CD4-positive, alpha-beta memory T cell (primary cell): ENCODE measurements around the gene MXRA7. TPM values are rescaled to one million over a fixed set of nuclear protein-coding genes. Genes with fewer than 3 reads are reported as not detected.

ENCODE experiments used
- CTCF ChIA-PET: fragments of 350-600 bp; sonication (Branson Sonifier 250); formaldehyde crosslinking; loops from one replicate; lab custom pipeline; 2021; ENCODE audit warnings: inconsistent platforms; ENCODE audit not compliant: partially characterized antibody; lab: Charles Lee
- POLR2A ChIA-PET: fragments of 350-600 bp; sonication (Branson Sonifier 250); formaldehyde crosslinking; loops from one replicate; lab custom pipeline; 2021; ENCODE audit not compliant: partially characterized antibody; lab: Charles Lee
- DNase-seq, 5 donors: peaks; one replicate each; pipeline versions ENCODE4 v3.0.0 to v3.0.0-alpha.2; 2020 to 2022; ENCODE audit warnings: mixed read lengths in 1 of 5
- H3K27ac ChIP-seq: one replicate; pipeline ENCODE4 v1.7.0; 2013; ENCODE audit warnings: low read depth, low read length
- H3K27me3 ChIP-seq: 2 replicates; pipeline ENCODE4 v1.7.0; 2013; ENCODE audit warnings: mild to moderate bottlenecking, low read length, moderate library complexity; ENCODE audit not compliant: insufficient read depth
- H3K36me3 ChIP-seq: 2 replicates; pipeline ENCODE4 v1.7.0; 2013; ENCODE audit warnings: mild to moderate bottlenecking, low read length, moderate library complexity; ENCODE audit not compliant: insufficient read depth
- H3K4me1 ChIP-seq: 2 replicates; pipeline ENCODE4 v1.7.0; 2013; ENCODE audit warnings: mild to moderate bottlenecking, low read length, moderate library complexity; ENCODE audit not compliant: insufficient read depth
- H3K4me3 ChIP-seq, 2 donors: one replicate each; pipeline ENCODE4 v1.7.0; 2013; ENCODE audit warnings: low read length in 2 of 2, mild to moderate bottlenecking in 1 of 2
- H3K9me3 ChIP-seq, 2 donors: one replicate each; pipeline ENCODE4 v1.7.0; 2013; ENCODE audit warnings: low read length in 2 of 2, control low read depth in 1 of 2; ENCODE audit not compliant: control insufficient read depth in 1 of 2
- H3K27ac Mint-ChIP-seq, 7 donors: one replicate each; pipeline ENCODE4 v1.8.0; 2020 to 2021; ENCODE audit warnings: mixed read lengths in 7 of 7, mild to moderate bottlenecking in 6 of 7, inconsistent platforms in 3 of 7, moderate library complexity in 3 of 7
- H3K27me3 Mint-ChIP-seq, 2 donors: one replicate each; pipeline ENCODE4 v1.8.0; 2020 to 2021; ENCODE audit warnings: mixed read lengths in 2 of 2
- H3K36me3 Mint-ChIP-seq, 2 donors: one replicate each; pipeline ENCODE4 v1.8.0; 2020 to 2021; ENCODE audit warnings: mixed read lengths in 2 of 2, inconsistent platforms in 1 of 2, mild to moderate bottlenecking in 1 of 2
- H3K4me1 Mint-ChIP-seq, 4 donors: one replicate each; pipeline ENCODE4 v1.8.0; 2020 to 2021; ENCODE audit warnings: mixed read lengths in 4 of 4, mild to moderate bottlenecking in 1 of 4
- H3K4me3 Mint-ChIP-seq, 8 donors: one replicate each; pipeline ENCODE4 v1.8.0; 2020 to 2021; ENCODE audit warnings: mixed read lengths in 8 of 8, mild to moderate bottlenecking in 7 of 8, moderate library complexity in 6 of 8, inconsistent platforms in 3 of 8
- H3K9me3 Mint-ChIP-seq, 8 donors: one replicate each; pipeline ENCODE4 v1.8.0; 2020 to 2021; ENCODE audit warnings: mixed read lengths in 8 of 8, mild to moderate bottlenecking in 5 of 8, inconsistent platforms in 3 of 8, moderate library complexity in 1 of 8
- intact Hi-C: fragments of 100-400 bp; cut with micrococcal nuclease; formaldehyde crosslinking; loops from one replicate; pipeline ENCODE4 v1.15.1; 2023
- polyA plus RNA-seq, 2 donors: library from polyadenylated mRNA; unstranded; fragments of 300-500 nt; fragmentation: Illumina TruSeq; gene quantifications; one replicate each; pipeline ENCODE4 v1.2.3, GENCODE V29; 2021
- total RNA-seq, 2 experiments: library from RNA; stranded (reverse); gene quantifications; one replicate each; pipeline ENCODE4 v1.2.3, GENCODE V29; 2021

The MXRA7 gene
- total and polyA plus RNA-seq, 4 experiments from 2014 or later: 5.3 to 15.0 (median 7.7) TPM

DNA sequence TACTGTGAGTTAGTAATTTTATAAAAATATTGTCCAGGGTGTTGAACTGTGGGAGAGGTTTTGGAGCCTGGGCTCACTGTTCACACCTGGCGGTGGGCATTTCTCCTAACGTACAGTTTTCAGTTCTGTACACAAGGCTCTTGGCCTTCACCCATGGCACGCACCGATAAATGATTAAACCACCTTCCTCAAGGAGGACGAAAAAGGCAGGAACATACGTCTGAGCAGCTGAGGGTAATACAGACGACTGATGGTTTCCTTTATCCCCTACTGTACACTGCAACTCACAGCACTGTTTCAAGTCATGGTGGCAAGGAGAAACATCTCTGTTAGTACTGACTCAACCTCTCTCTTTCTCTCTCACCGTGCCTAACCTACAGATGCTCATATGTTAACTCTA lies 65.8 kb downstream of the MXRA7 start:
- H3K27ac ChIP-seq: no peak overlapping the region
- H3K9me3 ChIP-seq: no peaks in the 10 kb centered on the region
- H3K4me1 Mint-ChIP-seq: peaks cover 13 to 37% (median 29%) of the 10 kb centered on the region in 4 donors
- ChIA-PET POLR2A (interaction anchor here (1.1 to 2.2 kb wide), 3 partner anchors 15 to 87 kb away, joined by 3 to 12 read pairs (median 10); no protein-coding TSS in a partner anchor), CTCF (interaction anchor here (3.4 to 4.1 kb wide), 2 partner anchors 21 to 37 kb away, joined by 18 to 19 read pairs; no protein-coding TSS in a partner anchor)
- no peaks in the 10 kb centered on the region for H3K36me3 Mint-ChIP-seq
- no peaks in the 10 kb centered on the region for H3K36me3 ChIP-seq
- peak overlapping the region in 2 of 8 donors; percentile 30 to 44 for H3K4me3 Mint-ChIP-seq
- peaks cover 0 to 2% of the 10 kb centered on the region in 2 donors for H3K27me3 Mint-ChIP-seq
- peaks cover 0 to 17% (median 7%) of the 10 kb centered on the region in 8 donors for H3K9me3 Mint-ChIP-seq
- no peaks in the 10 kb centered on the region for H3K27me3 ChIP-seq
- no peak overlapping the region for H3K4me3 ChIP-seq
- intact Hi-C loops: loop anchor here (5.0 kb wide), 1 partner anchor 37 kb away; no protein-coding TSS in a partner anchor
- no peak for DNase-seq
- H3K27ac Mint-ChIP-seq: peak overlapping the region in 3 of 7 donors; percentile 73 to 88 (median 76)
- peaks cover 38% of the 10 kb centered on the region for H3K4me1 ChIP-seq

DNA sequence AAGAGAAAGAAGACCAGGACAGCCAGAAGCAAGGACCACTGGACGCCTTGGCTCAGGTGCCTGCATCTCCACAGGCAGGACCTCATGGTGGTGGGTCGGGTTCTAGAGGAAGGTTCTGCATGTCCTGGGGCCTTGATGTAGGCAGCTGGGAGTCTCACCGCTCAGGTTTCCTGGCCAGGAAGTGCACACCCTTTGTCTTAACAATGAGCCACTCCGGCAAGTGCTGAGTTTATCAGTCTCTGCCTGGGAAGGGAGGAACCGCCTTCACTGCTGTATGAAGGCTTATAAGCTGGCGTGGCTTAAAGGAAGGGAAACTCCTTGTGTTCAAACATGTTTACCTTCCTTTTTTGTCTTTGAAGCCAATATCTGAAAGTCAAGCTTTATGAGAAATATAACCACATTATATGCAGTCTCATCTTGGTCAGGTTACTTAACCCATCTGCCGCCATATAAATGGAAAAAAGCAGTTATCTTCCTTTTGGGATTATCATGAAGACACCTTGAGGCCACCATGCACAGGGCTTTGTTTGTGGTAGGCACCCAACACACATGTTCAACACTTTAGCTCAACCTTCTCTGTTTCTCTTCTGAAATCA lies 67.1 kb downstream of the MXRA7 start, which contains the start of gene ST6GALNAC1:
ST6GALNAC1 (minus strand) TSS at position 205 of the 596 bp plus-strand sequence; CDS start at position 86, 119 bp downstream.
- Histone ChIP-seq H3K4me3 (peak within 1 kb of the TSS; percentile 36 to 59), H3K27ac (peak within 1 kb of the TSS; percentile 33), H3K4me1 (peaks cover 36% of the 10 kb centered on the region), H3K36me3 (no peaks in the 10 kb centered on the region), H3K9me3 (no peaks in the 10 kb centered on the region), H3K27me3 (no peaks in the 10 kb centered on the region)
- ChIA-PET POLR2A (interaction anchor here (0.8 to 4.8 kb wide), 12 partner anchors 9 to 128 kb away, joined by 3 to 40 read pairs (median 3); no protein-coding TSS in a partner anchor), CTCF (interaction anchor here (0.9 to 4.1 kb wide), 3 partner anchors 20 to 38 kb away, joined by 4 to 19 read pairs (median 18); no protein-coding TSS in a partner anchor)
- Mint-ChIP-seq H3K36me3 (peaks cover 0 to 5% of the 10 kb centered on the region in 2 donors), H3K4me1 (peaks cover 16 to 37% (median 34%) of the 10 kb centered on the region in 4 donors), H3K9me3 (peaks cover 0 to 17% (median 7%) of the 10 kb centered on the region in 8 donors), H3K4me3 (peak within 1 kb of the TSS; percentile 81 to 96 (median 88)), H3K27ac (peak within 1 kb of the TSS; percentile 67 to 91 (median 84)), H3K27me3 (no peaks in the 10 kb centered on the region)
- DNase-seq: peak; percentile 28 to 66 (median 55)
- intact Hi-C loops: loop anchor here (5.0 kb wide), 1 partner anchor 39 kb away; no protein-coding TSS in a partner anchor

DNA sequence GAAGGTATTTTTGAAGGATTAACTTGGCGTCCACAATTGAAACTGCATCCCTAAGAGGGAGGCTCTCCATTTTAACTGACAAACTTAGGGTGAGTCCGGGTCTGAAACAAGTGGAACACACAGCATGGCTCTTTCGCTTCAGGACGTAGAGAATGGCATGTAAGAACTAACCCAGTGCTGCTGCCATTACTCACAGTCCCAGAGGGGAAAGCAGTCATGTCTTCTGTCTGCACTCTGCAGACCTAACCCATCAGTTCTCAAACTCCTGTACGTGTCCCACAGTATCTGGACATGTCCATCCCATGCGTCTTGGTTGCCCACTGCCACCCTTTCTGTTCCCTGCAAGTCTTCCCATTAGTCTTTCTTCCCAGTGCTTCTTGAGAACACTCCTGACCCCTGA lies 67.8 kb downstream of the MXRA7 start:
- Mint-ChIP-seq H3K36me3 (peaks cover 0 to 5% of the 10 kb centered on the region in 2 donors), H3K27ac (peak overlapping the region; percentile 25 to 91 (median 84)), H3K4me3 (peak overlapping the region; percentile 81 to 96 (median 88)), H3K9me3 (peaks cover 0 to 17% (median 7%) of the 10 kb centered on the region in 8 donors), H3K27me3 (no peaks in the 10 kb centered on the region), H3K4me1 (peaks cover 16 to 38% (median 34%) of the 10 kb centered on the region in 4 donors)
- POLR2A ChIA-PET: interaction anchor here (1.0 to 4.8 kb wide), 8 partner anchors 8 to 119 kb away, joined by 3 to 40 read pairs (median 8); no protein-coding TSS in a partner anchor
- Histone ChIP-seq H3K27me3 (no peaks in the 10 kb centered on the region), H3K9me3 (no peaks in the 10 kb centered on the region), H3K36me3 (no peaks in the 10 kb centered on the region), H3K4me3 (peak overlapping the region; percentile 36 to 59), H3K4me1 (peaks cover 35% of the 10 kb centered on the region), H3K27ac (peak overlapping the region; percentile 33)
- CTCF ChIA-PET: interaction anchor here (2.1 to 4.1 kb wide), 3 partner anchors 19 to 39 kb away, joined by 6 to 19 read pairs (median 18); no protein-coding TSS in a partner anchor
- peak in 1 of 5 donors; percentile 23 for DNase-seq
- intact Hi-C loops: loop anchor here (5.0 kb wide), 1 partner anchor 39 kb away; no protein-coding TSS in a partner anchor

DNA sequence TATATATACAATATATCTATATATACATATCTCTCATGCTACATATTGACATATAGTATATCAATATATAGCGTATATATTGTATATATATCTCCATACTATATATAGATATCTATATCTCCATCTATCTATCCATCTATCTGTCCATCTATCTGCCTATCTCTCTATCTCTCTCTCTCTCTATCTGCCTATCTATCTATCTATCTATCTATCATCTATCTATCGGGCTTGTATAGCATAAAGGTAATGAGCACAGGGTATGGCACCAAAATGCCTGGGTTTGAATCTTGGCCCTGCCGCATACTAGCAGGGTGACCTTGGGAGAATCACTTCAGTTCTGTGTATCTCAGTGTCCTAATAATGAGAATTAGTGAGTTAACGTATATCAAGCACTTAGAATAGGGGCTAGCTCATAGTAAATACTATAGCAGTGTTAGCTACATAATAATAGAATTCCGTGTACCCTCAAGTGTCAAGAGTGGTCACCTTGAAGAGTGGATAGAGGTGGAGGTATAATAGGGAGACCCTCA lies 68.7 kb downstream of the MXRA7 start:
- H3K9me3 ChIP-seq: no peaks in the 10 kb centered on the region
- Mint-ChIP-seq H3K9me3 (peaks cover 0 to 12% (median 7%) of the 10 kb centered on the region in 8 donors), H3K4me3 (peak overlapping the region; percentile 81 to 96 (median 88)), H3K36me3 (peaks cover 0 to 9% of the 10 kb centered on the region in 2 donors), H3K4me1 (peaks cover 16 to 39% (median 34%) of the 10 kb centered on the region in 4 donors), H3K27me3 (no peaks in the 10 kb centered on the region), H3K27ac (peak overlapping the region in 5 of 7 donors; percentile 5 to 91 (median 67))
- H3K36me3 ChIP-seq: no peaks in the 10 kb centered on the region
- no peak for DNase-seq
- no peak overlapping the region for H3K27ac ChIP-seq
- intact Hi-C loops: loop anchor here (5.0 kb wide), 1 partner anchor 40 kb away; no protein-coding TSS in a partner anchor
- POLR2A ChIA-PET: interaction anchor here (0.5 to 4.8 kb wide), 4 partner anchors 8 to 39 kb away, joined by 3 to 40 read pairs (median 4); no protein-coding TSS in a partner anchor
- peaks cover 35% of the 10 kb centered on the region for H3K4me1 ChIP-seq
- H3K4me3 ChIP-seq: peak overlapping the region in 1 of 2 donors; percentile 23
- H3K27me3 ChIP-seq: no peaks in the 10 kb centered on the region
- CTCF ChIA-PET: interaction anchor here (0.9 to 6.0 kb wide), 3 partner anchors 18 to 33 kb away, joined by 3 to 40 read pairs (median 6); no protein-coding TSS in a partner anchor

DNA sequence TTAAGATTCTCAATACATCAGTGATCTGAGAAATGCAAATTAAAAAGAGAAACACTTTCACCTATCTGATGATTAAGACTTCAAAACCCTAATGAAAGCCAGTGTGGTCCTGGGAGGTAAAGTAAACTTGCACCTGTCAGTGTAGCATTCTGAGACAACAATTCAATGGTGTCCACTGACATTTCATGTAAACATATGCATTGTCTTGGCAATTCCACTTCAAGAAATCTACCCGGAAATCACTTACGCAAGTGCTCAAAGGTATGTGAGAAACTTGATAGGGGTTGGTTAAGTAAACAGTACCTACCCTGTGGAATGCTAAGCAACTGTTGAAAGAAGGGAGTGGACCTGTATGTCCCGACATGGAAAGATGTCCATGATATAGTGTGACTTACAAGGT lies 69.3 kb downstream of the MXRA7 start:
- intact Hi-C loops: loop anchor here (5.0 kb wide), 1 partner anchor 41 kb away; no protein-coding TSS in a partner anchor
- no peaks in the 10 kb centered on the region for H3K36me3 ChIP-seq
- CTCF ChIA-PET: interaction anchor here (2.1 to 6.0 kb wide), 2 partner anchors 18 to 30 kb away, joined by 6 to 40 read pairs; no protein-coding TSS in a partner anchor

DNA sequence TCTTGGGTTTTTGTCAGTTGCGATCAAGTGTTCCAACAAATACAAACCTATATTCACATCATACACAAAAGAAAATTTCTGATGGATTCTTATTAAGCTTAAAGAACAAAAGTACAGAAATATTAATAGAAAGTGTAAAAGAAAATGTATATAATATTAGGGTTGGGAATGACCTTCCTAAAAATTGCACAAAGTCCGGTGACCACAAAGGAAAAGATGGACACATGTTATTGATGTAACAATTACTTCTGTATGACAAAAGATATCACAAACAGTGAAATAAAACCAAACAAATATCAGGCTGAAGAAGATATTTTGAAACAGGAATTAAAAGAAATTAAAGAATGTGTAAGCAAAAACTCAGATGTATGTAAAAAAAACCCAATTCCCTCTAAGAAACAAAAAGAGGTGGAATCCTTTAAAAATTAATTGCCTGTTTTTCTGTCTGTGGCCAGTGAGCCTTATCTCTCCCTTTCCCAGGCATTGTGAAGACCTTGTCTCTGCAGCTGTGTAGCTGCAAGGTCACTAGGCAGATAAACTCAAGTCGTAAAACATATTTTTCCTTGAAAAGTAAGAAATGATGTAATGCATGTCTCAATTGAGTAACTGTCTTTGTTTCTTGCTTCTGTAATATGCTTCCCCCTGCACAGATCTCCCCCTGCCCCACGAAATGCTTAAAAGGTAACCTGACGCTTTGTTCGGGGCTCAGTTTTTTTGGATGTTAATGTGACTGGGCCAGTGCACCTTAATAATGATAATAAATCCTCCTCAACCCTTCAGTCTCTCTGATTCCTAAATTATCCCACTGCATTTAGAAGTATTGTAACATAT lies 70.0 kb downstream of the MXRA7 start:
- Mint-ChIP-seq H3K9me3 (peaks cover 0 to 5% (median 0%) of the 10 kb centered on the region in 8 donors), H3K36me3 (peaks cover 0 to 9% of the 10 kb centered on the region in 2 donors), H3K27ac (peak overlapping the region in 4 of 7 donors; percentile 3 to 87 (median 33)), H3K4me3 (peak overlapping the region in 6 of 8 donors; percentile 8 to 56 (median 40)), H3K4me1 (peaks cover 16 to 39% (median 34%) of the 10 kb centered on the region in 4 donors), H3K27me3 (no peaks in the 10 kb centered on the region)
- CTCF ChIA-PET: interaction anchor here (2.1 to 6.0 kb wide), 2 partner anchors 17 to 31 kb away, joined by 6 to 40 read pairs; no protein-coding TSS in a partner anchor
- H3K27ac ChIP-seq: no peak overlapping the region
- no peaks in the 10 kb centered on the region for H3K27me3 ChIP-seq
- no peaks in the 10 kb centered on the region for H3K36me3 ChIP-seq
- POLR2A ChIA-PET: interaction anchor here (0.7 to 4.8 kb wide), 5 partner anchors 18 to 83 kb away, joined by 3 to 40 read pairs (median 4); no protein-coding TSS in a partner anchor
- no peak overlapping the region for H3K4me3 ChIP-seq
- DNase-seq: no peak
- H3K9me3 ChIP-seq: no peaks in the 10 kb centered on the region
- intact Hi-C loops: loop anchor here (5.0 kb wide), 1 partner anchor 42 kb away; no protein-coding TSS in a partner anchor
- peaks cover 35% of the 10 kb centered on the region for H3K4me1 ChIP-seq

More for the DNA sequence above, 69.3 kb downstream of the MXRA7 start:
- Histone ChIP-seq H3K9me3 (no peaks in the 10 kb centered on the region), H3K27me3 (no peaks in the 10 kb centered on the region), H3K4me3 (no peak overlapping the region), H3K4me1 (peaks cover 35% of the 10 kb centered on the region), H3K27ac (no peak overlapping the region)
- POLR2A ChIA-PET: interaction anchor here (0.7 to 4.8 kb wide), 5 partner anchors 17 to 84 kb away, joined by 3 to 40 read pairs (median 4); no protein-coding TSS in a partner anchor
- peak overlapping the region in 2 of 7 donors; percentile 9 to 87 for H3K27ac Mint-ChIP-seq
- H3K27me3 Mint-ChIP-seq: no peaks in the 10 kb centered on the region
- DNase-seq: no peak
- peak overlapping the region in 4 of 8 donors; percentile 37 to 43 (median 39) for H3K4me3 Mint-ChIP-seq
- peaks cover 0 to 9% of the 10 kb centered on the region in 2 donors for H3K36me3 Mint-ChIP-seq
- peaks cover 16 to 39% (median 34%) of the 10 kb centered on the region in 4 donors for H3K4me1 Mint-ChIP-seq
- H3K9me3 Mint-ChIP-seq: peaks cover 0 to 8% (median 4%) of the 10 kb centered on the region in 8 donors
